Activated naive CD8-positive, alpha-beta T cell treated with anti-CD3 and anti-CD28 coated beads, Interleukin-2, amount 50 U/mL, for 16 hours (primary cell): ENCODE measurements around the gene USP27X.

Experiments
- DNase-seq: peaks from one replicate; pipeline ENCODE4 v3.0.0-alpha.2; 2020; ENCODE audit warnings: low read depth, low spot score

USP27X gene

DNA sequence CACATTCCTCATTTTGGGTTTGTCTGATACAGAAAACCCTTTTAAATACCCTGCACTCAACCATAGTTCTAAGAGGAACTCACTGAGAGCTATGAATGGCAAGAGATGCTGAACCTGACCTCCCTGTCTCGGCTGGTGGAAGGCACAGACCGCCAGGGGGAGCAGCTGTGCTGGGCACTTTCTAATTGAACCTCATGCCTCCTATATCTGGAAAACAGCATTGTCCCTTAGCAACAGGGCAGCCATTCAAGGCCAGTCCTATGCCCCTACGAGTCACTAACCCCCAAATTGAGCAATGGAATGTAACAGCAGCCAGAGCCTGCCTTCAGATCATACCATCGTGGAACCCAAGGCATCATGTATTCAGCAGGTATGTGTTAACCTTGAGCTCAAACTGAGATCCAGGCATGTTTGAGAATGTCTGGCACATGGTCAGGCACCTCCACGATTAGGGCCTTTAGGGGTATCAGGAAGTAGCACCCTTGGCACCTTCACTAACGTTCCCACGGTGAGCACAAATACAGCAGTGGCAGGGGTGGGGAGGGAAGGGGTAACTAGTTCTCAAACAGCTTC lies 5.1 kb downstream of the USP27X start:
- DNase-seq = no peak

DNA sequence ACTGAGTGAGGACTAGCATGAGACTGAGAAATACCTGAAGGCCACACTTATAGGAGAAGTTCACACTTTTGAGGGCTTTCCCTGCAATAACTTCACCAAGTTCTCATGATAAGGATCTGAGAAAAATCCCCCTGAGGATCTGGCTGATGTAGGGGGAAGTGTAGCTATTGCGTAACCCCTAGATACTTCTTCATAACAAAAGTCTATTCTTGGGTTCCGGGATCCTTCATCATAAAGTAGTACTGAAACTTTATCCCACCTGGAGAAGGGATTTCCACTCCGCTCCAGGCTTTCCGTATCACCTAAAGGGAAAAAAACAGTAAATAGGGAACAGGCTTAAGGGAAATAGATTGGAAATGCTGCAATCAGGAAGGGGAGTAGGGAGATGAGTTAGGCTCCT lies 13.3 kb downstream of the USP27X start:
- no peak for DNase-seq

DNA sequence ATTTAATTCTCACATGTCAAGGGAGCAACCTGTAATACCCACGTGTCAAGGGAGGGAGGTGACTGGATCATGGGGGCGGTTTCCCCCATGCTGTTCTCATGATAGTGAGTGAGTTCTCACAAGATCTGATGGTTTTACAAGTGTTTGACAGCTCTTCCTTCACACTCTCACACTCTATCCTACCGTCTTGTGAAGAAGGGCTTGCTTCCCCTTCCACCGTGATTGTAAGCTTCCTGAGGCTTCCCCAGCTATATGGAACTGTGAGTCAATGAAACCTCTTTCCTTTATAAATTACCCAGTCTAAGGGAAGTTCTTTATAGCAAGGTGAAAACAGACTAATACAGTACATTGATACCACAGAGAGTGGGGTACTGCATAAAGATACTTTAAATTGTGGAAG lies 17.7 kb downstream of the USP27X start:
- no peak for DNase-seq

DNA sequence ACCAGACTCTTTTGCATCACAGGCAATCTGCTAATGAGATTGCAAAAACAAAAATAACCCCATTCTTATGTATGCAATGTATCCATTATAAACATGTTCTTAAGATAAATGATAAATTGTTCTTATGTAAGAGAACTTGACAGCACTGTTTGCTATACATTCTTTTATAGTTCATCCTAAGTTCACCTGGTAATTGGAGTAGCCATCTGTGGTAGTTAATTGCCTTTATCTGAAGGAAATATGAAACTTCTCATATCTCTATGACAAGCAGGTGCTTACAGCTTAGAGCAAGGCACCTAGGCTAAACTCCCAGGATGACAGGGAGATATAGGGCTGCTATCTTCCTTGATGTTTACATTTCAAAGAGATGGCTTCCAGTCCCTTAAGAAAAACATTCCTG lies 21.8 kb downstream of the USP27X start:
- no peak for DNase-seq

DNA sequence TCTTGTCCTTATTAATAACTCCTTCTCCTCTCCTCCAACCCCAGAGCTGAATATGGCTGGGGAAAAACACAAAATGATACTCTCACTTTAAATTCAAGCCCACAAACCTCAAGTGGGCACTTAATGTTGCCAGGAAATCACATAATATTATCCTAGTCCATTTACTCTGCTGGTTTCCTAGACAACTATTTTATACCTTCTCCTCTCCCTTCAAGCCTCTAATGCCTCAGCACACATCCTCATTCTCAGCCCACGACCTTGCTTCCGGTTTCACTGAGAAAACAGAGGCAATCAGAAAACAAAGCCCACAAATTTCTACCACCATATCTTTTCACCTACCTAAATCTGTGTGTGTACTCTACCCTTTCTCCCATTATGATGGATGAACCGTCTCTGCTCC lies 31.1 kb downstream of the USP27X start:
- DNase-seq = no peak

DNA sequence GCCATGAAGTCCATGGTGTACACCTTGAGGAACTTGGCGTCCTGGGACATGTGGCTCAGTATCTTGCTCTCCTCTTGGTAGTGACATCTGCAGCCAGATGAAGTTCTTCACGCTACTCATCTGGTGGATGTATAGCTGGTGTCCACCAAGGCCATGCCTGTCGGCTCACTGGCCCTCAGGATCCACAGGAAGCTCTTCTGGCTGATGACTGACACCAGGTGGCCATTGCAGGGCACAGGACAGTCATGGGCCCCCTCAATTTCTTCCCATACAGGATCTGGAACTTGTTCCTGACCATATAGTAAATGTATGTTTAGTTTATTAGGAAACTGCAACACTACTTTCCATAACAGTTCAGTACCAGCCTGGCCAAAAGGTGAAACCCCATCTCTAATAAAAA lies 32.8 kb downstream of the USP27X start:
- DNase-seq = no peak

DNA sequence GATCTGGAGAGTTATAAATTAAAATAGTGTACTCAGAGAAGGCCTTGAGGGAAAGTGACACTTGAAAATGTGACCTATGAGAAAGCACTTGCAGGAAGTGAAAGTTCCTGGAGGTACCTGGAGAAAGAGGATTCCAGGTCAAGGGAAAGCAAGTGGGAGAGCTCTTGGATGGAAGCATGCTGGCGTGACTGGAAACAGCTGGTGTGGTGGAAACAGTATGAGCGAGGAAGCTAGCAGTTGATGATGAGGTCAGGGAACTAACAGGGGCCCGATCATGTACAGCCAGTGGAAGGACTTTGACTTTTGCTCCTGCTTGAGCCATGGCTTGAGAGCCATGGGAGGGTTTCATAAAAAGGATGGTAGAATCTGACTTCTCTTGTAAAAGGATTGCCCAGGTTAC lies 33.6 kb downstream of the USP27X start:
- no peak for DNase-seq

DNA sequence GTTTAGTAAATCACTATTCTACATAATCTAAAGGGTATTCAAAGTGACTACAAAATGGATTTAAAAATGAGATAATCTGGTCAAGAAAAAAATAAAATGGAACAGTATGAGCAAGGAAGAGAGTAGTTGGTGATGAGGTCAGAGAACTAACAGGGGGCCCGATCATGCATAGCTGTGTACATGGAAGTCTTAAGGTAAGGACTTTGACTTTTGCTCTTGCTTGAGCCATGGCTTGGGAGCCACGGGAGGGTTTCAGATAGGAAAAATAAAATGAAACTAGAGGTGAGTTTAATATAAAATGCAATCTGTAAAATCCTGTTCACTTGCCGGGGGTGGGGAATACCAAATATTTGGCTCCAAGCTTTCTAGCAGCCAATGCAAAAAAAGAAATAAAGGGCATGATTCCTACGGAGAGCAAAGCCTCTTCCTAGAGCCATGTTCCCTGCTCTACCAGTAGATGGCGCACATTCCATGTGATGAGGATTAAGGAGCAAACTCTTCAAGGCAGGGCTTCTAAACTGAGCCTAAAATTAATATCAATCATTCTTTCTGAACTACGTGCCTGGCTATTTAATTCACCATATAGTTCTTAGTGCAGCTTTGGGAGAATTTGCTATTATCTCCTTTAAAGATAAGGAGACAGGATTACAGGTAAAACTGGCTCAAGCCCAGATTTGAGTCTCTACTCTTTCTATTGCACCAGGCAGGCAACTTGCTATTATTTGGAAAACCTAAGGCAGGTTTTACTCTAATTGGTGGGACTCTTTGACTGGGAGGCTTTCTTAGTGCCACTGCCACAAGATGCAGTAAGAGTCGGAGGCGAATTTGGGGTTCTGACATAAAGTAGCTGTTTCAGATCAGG lies 36.3 kb downstream of the USP27X start:
- DNase-seq = peak; percentile 17

DNA sequence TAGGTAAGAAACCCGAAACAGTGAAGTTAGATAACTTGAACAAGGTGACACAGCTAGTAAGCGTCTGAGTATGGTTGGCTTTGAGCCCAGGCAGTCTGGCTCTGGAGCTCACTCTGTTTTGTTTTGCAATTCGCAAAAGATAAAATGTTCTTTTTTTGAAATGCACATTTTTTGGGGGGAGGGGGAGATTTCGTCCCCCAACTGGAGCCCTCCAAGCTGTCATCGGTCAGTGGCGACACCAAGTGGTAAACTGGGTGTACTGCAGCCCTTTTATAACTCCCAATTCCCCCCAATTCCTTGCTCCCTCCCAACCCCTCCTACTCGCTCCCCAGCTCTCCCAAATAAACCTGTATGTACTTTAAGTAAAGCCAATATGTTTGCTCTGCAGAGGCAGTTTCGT lies 40.3 kb downstream of the USP27X start:
- no peak for DNase-seq

DNA sequence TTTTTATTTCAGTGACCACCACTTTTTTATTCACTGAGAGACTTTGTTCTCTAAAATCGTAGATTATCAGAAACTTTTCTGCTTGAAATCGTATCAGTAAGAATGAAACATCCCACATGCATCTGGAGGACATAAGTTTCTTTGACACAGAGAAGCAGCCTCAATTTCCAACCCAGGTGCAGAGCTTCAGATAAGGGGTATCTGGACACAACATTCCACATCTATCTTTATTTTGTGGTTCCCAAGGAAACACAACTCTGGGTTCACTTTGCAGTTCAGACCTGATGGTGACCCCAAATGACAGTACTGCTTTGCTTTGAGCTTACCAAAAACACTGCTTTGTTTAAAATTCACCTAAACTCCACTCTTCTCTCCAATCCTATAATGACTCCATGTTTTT lies 41.8 kb downstream of the USP27X start:
- no peak for DNase-seq

DNA sequence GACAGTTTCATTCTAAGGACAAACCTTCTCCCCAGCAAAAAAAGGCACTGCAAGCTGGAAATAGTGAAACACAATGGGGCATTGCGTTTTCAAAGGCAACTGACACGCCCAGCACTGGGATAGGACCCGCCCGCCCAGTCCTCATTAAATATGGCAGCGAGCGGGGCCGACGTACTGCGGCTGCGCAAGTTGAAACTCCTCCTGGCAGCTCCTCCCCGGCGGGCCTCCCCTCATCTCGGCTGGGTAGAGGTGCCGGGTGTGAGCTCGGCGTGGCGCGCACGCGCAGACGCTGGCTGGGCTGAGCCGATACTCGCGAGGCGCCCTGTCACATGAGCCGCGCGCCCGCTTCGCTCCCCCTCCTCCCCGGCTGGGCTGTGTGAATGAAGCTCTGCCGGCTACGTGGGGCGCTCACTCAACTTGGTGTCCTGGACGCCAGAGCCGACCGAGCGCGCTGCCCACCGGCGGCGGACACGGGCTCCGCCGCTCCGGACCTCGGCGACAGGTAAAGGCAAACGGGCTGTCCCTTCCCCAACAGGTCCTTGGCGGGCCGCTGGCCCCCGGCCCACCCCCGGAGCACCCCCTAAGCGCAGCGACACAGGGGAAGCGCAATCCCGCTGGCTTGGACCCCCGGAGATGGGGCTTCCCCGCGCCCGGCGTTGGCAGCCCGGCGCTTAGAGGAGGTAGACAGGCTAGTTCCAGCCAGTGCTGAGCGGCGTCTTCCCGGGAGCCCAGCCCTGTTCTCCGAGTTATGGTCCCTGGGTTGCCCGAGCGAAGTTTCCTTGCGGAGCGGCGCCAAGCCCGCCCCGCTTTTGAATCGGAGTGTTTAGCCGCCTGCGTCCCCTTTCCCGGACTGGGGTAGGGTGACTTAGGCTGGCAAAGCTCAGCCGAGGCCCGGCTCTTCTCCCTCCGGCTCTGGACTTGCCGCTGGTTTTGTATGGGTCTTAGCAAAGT lies 43.3 kb downstream of the USP27X start, which contains the start of gene CLCN5:
Gene CLCN5, plus strand, starts transcription at position 306 of the 951 bp plus-strand sequence. CDS start 2,703 bp downstream, outside the sequence.
- peak; percentile 81 for DNase-seq

DNA sequence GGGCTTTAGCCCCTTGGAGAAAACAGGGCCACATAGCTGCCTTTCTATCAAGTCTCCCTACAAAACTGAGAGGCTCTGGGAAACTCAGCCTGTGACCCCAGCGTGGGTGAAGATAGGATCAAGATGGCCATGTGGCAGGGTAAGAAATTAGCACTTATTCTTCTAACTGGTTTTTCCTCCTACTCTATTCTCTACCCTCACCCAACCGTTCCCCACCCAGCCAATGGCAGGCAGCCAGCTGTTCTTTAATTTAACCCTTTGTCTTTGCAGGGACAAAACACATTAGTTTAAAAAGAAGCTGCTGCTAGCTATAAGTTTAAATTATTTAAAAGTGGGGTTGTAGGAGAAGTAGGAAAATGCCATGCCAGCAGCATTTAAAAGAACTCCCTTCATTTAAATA lies 45.9 kb downstream of the USP27X start:
- no peak for DNase-seq

DNA sequence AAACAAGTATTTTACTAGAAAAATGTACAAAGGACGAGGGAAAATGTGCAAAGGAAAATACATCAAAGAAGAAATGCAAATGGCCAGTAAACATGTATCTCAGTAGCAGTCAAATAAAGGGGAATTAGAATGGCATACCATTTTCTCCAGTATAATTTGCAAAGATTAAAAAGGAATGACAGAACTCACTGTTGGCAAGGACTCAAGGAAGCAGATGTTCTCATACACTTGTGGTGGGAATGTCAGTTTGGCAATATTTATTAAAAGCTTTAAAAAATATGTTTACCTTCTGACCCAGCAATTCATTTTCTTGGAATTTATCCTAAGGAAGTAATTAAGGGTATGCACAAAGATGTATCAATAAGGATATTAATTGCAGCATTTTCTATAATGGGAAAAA lies 50.8 kb downstream of the USP27X start:
- no peak for DNase-seq
